HG03342 (cell line): ENCODE measurements around the gene EMILIN2.
A peak's percentile ranks its signal among the peaks of the same experiment; 100 is the strongest.
"Not testable (repeated sequence)": the region's sequence is repeated elsewhere in the genome, so short reads cannot be mapped to it uniquely, and the experiment has no call there.

Experiments
- ATAC-seq: cut with Tn5 transposase; IDR thresholded peaks from one replicate; pipeline ENCODE4 v1.9.1; 2021; ENCODE audit warnings: mild to moderate bottlenecking, moderate library complexity; ENCODE audit not compliant: unreplicated experiment

Gene EMILIN2

GRCh38 chr18:2846636-2847316 is at the start of gene EMILIN2:
EMILIN2 (plus strand) TSS chr18:2847006; CDS start chr18:2847189, 183 bp downstream.
- peak; percentile 46 for ATAC-seq

- peak; percentile 68 for ATAC-seq
Measured at GRCh38 chr18:2797951-2798350, 48.9 kb upstream of the EMILIN2 start.

- no peak for ATAC-seq
Measured at GRCh38 chr18:2799369-2799768, 47.4 kb upstream of the EMILIN2 start.

GRCh38 chr18:2805970-2806943 is 40.5 kb upstream of the EMILIN2 start:
- no peak for ATAC-seq

- not testable (repeated sequence) for ATAC-seq
Measured at GRCh38 chr18:2808640-2809039, 38.2 kb upstream of the EMILIN2 start.

- not testable (repeated sequence) for ATAC-seq
Measured at GRCh38 chr18:2809666-2810183, 37.1 kb upstream of the EMILIN2 start.

- no peak for ATAC-seq
Measured at GRCh38 chr18:2811416-2811815, 35.4 kb upstream of the EMILIN2 start.

- ATAC-seq: no peak
Measured at GRCh38 chr18:2814928-2815327, 31.9 kb upstream of the EMILIN2 start.

- no peak for ATAC-seq
Measured at GRCh38 chr18:2818281-2818680, 28.5 kb upstream of the EMILIN2 start.

- no peak for ATAC-seq
Measured at GRCh38 chr18:2821695-2822094, 25.1 kb upstream of the EMILIN2 start.

- ATAC-seq: no peak
Measured at GRCh38 chr18:2822213-2822921, 24.4 kb upstream of the EMILIN2 start.

- no peak for ATAC-seq
Measured at GRCh38 chr18:2823202-2823601, 23.6 kb upstream of the EMILIN2 start.

- no peak for ATAC-seq
Measured at GRCh38 chr18:2823966-2824365, 22.8 kb upstream of the EMILIN2 start.

- no peak for ATAC-seq
Measured at GRCh38 chr18:2824865-2825264, 21.9 kb upstream of the EMILIN2 start.

- ATAC-seq: no peak
Measured at GRCh38 chr18:2825613-2826175, 21.1 kb upstream of the EMILIN2 start.

- ATAC-seq: no peak
Measured at GRCh38 chr18:2826581-2826980, 20.2 kb upstream of the EMILIN2 start.

- ATAC-seq: no peak
Measured at GRCh38 chr18:2827061-2827460, 19.7 kb upstream of the EMILIN2 start.

GRCh38 chr18:2836118-2836517 is 10.7 kb upstream of the EMILIN2 start:
- ATAC-seq: not testable (repeated sequence)

GRCh38 chr18:2837290-2837689 is 9.5 kb upstream of the EMILIN2 start:
- not testable (repeated sequence) for ATAC-seq

GRCh38 chr18:2839202-2839601 is 7.6 kb upstream of the EMILIN2 start:
- ATAC-seq: no peak

GRCh38 chr18:2840521-2840920 is 6.3 kb upstream of the EMILIN2 start:
- ATAC-seq: no peak
